Fibroblast of pulmonary artery (primary cell): ENCODE data around the gene RBMS3.
"Not testable (repeated sequence)": the region's sequence is repeated elsewhere in the genome, so short reads cannot be mapped to it uniquely, and the experiment has no call there.

Experiments used
- DNase-seq: peaks from one replicate; pipeline ENCODE4 v3.0.0-alpha.2; 2010; ENCODE audit warnings: low read depth
- H3K4me3 ChIP-seq: replicated peaks from 2 replicates; pipeline ENCODE4 v1.5.1; 2011; ENCODE audit warnings: low read depth, mild to moderate bottlenecking, control low read depth, low read length, moderate library complexity
- CTCF ChIP-seq: IDR thresholded peaks from 2 replicates; pipeline ENCODE4 v1.5.1; 2011; ENCODE audit warnings: mild to moderate bottlenecking, control low read depth, low read length, inconsistent platforms; ENCODE audit errors: missing control alignments

RBMS3 gene

GRCh38 chr3:29280404-29281093 lies at the start of gene RBMS3:
TSS of gene RBMS3 (plus strand) at chr3:29281071.
- peak; percentile 98 for DNase-seq
- peak; percentile 69 for TF ChIP-seq CTCF
- peak within 1 kb of the TSS; percentile 84 for H3K4me3 ChIP-seq

GRCh38 chr3:29233126-29233525 lies 47.7 kb upstream of the RBMS3 start:
- peak; percentile 65 for DNase-seq
- not testable (repeated sequence) for H3K4me3 ChIP-seq

GRCh38 chr3:29236146-29236840 lies 44.6 kb upstream of the RBMS3 start:
- no peak for DNase-seq
- no peak overlapping the region for H3K4me3 ChIP-seq
- no peak for TF ChIP-seq CTCF

- DNase-seq: peak; percentile 53
- no peak for TF ChIP-seq CTCF
- no peak overlapping the region for H3K4me3 ChIP-seq
Measured at GRCh38 chr3:29239376-29239775, 41.5 kb upstream of the RBMS3 start.

GRCh38 chr3:29240248-29240647 lies 40.6 kb upstream of the RBMS3 start:
- no peak for TF ChIP-seq CTCF
- peak; percentile 87 for DNase-seq
- H3K4me3 ChIP-seq: no peak overlapping the region

GRCh38 chr3:29240887-29241286 lies 40.0 kb upstream of the RBMS3 start:
- no peak for DNase-seq
- no peak overlapping the region for H3K4me3 ChIP-seq
- TF ChIP-seq CTCF: no peak

- DNase-seq: no peak
- H3K4me3 ChIP-seq: no peak overlapping the region
- no peak for TF ChIP-seq CTCF
Measured at GRCh38 chr3:29241855-29242254, 39.0 kb upstream of the RBMS3 start.
